CD4-positive, alpha-beta T cell (primary cell): ENCODE results near the gene GTSE1. TPM values are rescaled to one million over a fixed set of nuclear protein-coding genes. Genes with fewer than 3 reads are reported as not detected.

Experiments
- ATAC-seq: fragments of 200-7000 bp; cut with Tn5 transposase; one replicate; pipeline ENCODE4 v1.10.0; 2022; ENCODE audit warnings: mild to moderate bottlenecking; ENCODE audit not compliant: poor library complexity
- CTCF ChIA-PET: fragments of 350-600 bp; sonication (Branson Sonifier 250); formaldehyde crosslinking; loops from one replicate; lab custom pipeline; 2021; ENCODE audit warnings: antibody characterized with exemption, inconsistent platforms; lab: Charles Lee
- POLR2A ChIA-PET: fragments of 350-600 bp; sonication (Branson Sonifier 250); formaldehyde crosslinking; loops from one replicate; lab custom pipeline; 2021; ENCODE audit warnings: antibody characterized with exemption, inconsistent platforms; lab: Charles Lee
- DNase-seq, 14 experiments: peaks; one replicate each; pipeline ENCODE4 v3.0.0-alpha.2; 2013 to 2020; ENCODE audit warnings: mixed read lengths in 2 of 14
- H3K27ac ChIP-seq, 2 donors: one replicate each; pipeline versions ENCODE4 v1.5.1 to v1.7.0; 2013; ENCODE audit warnings: low read length in 2 of 2, low read depth in 1 of 2, mild to moderate bottlenecking in 1 of 2
- H3K27me3 ChIP-seq, 2 experiments: 1 replicate in 1 of 2; 2 replicates in 1 of 2; pipeline versions ENCODE4 v1.6.1 to v1.7.0; 2013; ENCODE audit warnings: low read length in 2 of 2, control low read depth in 1 of 2, mild to moderate bottlenecking in 1 of 2, moderate library complexity in 1 of 2; ENCODE audit not compliant: insufficient read depth in 2 of 2, control insufficient read depth in 1 of 2
- H3K36me3 ChIP-seq: one replicate; pipeline ENCODE4 v1.6.1; 2013; ENCODE audit warnings: low read length, control low read depth; ENCODE audit not compliant: insufficient read depth
- H3K4me1 ChIP-seq: one replicate; pipeline ENCODE4 v1.6.1; 2013; ENCODE audit warnings: low read length, control low read depth; ENCODE audit not compliant: insufficient read depth
- H3K4me3 ChIP-seq: one replicate; pipeline ENCODE4 v1.5.1; 2013; ENCODE audit warnings: mild to moderate bottlenecking, low read length, moderate library complexity
- H3K9me3 ChIP-seq, 2 experiments: 1 replicate in 1 of 2; 2 replicates in 1 of 2; pipeline versions ENCODE4 v1.6.1 to v1.7.0; 2013; ENCODE audit warnings: low read length in 2 of 2, mild to moderate bottlenecking in 2 of 2, control low read depth in 1 of 2, moderate library complexity in 1 of 2; ENCODE audit not compliant: control insufficient read depth in 1 of 2, insufficient read depth in 1 of 2
- H3K27ac Mint-ChIP-seq: one replicate; pipeline ENCODE4 v1.8.0; 2020; ENCODE audit warnings: mixed read lengths
- H3K27me3 Mint-ChIP-seq: one replicate; pipeline ENCODE4 v1.8.0; 2021; ENCODE audit warnings: mixed read lengths
- H3K36me3 Mint-ChIP-seq: one replicate; pipeline ENCODE4 v1.8.0; 2021; ENCODE audit warnings: low read depth, mixed read lengths
- H3K4me1 Mint-ChIP-seq: one replicate; pipeline ENCODE4 v1.8.0; 2021; ENCODE audit warnings: low read depth, mixed read lengths
- H3K4me3 Mint-ChIP-seq: one replicate; pipeline ENCODE4 v1.8.0; 2020; ENCODE audit warnings: mild to moderate bottlenecking, mixed read lengths
- H3K9me3 Mint-ChIP-seq: one replicate; pipeline ENCODE4 v1.8.0; 2020; ENCODE audit warnings: mixed read lengths
- CTCF ChIP-seq: fragments of 200-600 bp; IDR thresholded peaks from one replicate; pipeline ENCODE4 v1.8.0; 2022; ENCODE audit warnings: antibody characterized with exemption, mild to moderate bottlenecking
- intact Hi-C, 2 experiments: fragments of 100-400 bp; cut with DNase I in 1 of 2; cut with micrococcal nuclease in 1 of 2; formaldehyde crosslinking; loops; one replicate each; pipeline versions ENCODE4 v1.15.1 to v1.9.0; 2023 to 2025; cut with DNase I, micrococcal nuclease
- total RNA-seq, 174 experiments: library from RNA in 2 of 174; stranded (reverse) in 2 of 174; gene quantifications; one replicate each; pipeline ENCODE4 v1.2.3 and lab custom pipeline; 2021 to 2026

GTSE1 gene
- total RNA-seq, 2 experiments from 2014 or later: 0.14 to 0.89 TPM

DNA sequence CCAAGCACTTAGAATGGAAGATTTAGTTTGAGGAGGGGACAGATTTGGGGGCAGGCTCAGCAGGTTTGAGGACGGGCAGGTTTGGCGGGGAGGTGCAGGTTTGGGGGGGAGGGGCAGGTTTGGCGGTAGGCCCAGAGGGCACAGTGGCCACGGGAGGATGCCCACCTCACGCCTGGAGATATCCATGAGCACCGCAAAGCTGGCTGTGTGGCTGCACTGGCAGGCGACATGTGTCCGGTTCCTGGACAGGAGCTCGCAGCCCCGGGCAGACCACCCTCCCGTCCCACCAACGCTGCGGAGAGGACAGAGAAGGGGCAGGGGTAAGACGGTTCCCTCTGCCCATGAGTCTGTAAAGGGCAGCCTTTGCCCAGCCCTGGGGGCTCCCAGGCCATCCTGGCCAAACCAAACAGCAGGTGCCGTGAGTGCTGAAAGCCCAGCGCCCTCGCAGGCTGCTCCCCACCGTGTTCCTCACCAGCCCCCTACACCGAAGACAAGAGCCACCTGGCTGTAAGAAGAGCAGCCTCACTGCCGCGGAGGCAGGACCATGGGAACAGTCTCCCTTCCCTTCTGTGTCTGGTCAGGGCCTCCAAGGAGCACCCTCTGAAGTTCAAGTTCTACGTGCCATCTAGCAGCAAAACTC lies 81.9 kb downstream of the GTSE1 start:
- Histone ChIP-seq H3K4me1 (peaks cover 12% of the 10 kb centered on the region), H3K4me3 (no peak overlapping the region), H3K27me3 (no peaks in the 10 kb centered on the region), H3K36me3 (no peaks in the 10 kb centered on the region), H3K27ac (no peak overlapping the region), H3K9me3 (peaks cover 12 to 38% of the 10 kb centered on the region in 2 experiments)
- H3K4me1 Mint-ChIP-seq: peaks cover 14% of the 10 kb centered on the region
- peaks cover 2% of the 10 kb centered on the region for H3K9me3 Mint-ChIP-seq
- no peaks in the 10 kb centered on the region for H3K27me3 Mint-ChIP-seq
- no peak overlapping the region for H3K4me3 Mint-ChIP-seq
- H3K27ac Mint-ChIP-seq: no peak overlapping the region
- DNase-seq (no peak), ATAC-seq (no peak)
- POLR2A ChIA-PET: no interaction called here
- intact Hi-C loops: no loop called here
- H3K36me3 Mint-ChIP-seq: no peaks in the 10 kb centered on the region
- no peak for TF ChIP-seq CTCF
- CTCF ChIA-PET: interaction anchor here (1.1 kb wide), 1 partner anchor 11 kb away, joined by 3 read pairs; no protein-coding TSS in a partner anchor

GRCh38 chr22:46379066-46379930 lies 82.6 kb downstream of the GTSE1 start:
- H3K4me1 Mint-ChIP-seq: peaks cover 6% of the 10 kb centered on the region
- no peaks in the 10 kb centered on the region for H3K27me3 Mint-ChIP-seq
- H3K36me3 ChIP-seq: no peaks in the 10 kb centered on the region
- POLR2A ChIA-PET: no interaction called here
- CTCF ChIA-PET: no interaction called here
- peaks cover 2% of the 10 kb centered on the region for H3K9me3 Mint-ChIP-seq
- intact Hi-C loops: no loop called here
- DNase-seq: no peak
- peaks cover 5% of the 10 kb centered on the region for H3K4me1 ChIP-seq
- no peaks in the 10 kb centered on the region for H3K36me3 Mint-ChIP-seq
- no peak for TF ChIP-seq CTCF
- H3K27ac Mint-ChIP-seq: no peak overlapping the region
- H3K27ac ChIP-seq: no peak overlapping the region
- no peak for ATAC-seq
- peaks cover 12 to 33% of the 10 kb centered on the region in 2 experiments for H3K9me3 ChIP-seq
- no peaks in the 10 kb centered on the region for H3K27me3 ChIP-seq
- no peak overlapping the region for H3K4me3 ChIP-seq
- H3K4me3 Mint-ChIP-seq: no peak overlapping the region

- H3K27me3 Mint-ChIP-seq: no peaks in the 10 kb centered on the region
- H3K9me3 ChIP-seq: peaks cover 12 to 25% of the 10 kb centered on the region in 2 experiments
- TF ChIP-seq CTCF: no peak
- peaks cover 2% of the 10 kb centered on the region for H3K9me3 Mint-ChIP-seq
- ATAC-seq (no peak), DNase-seq (no peak)
- intact Hi-C loops: no loop called here
- no peak overlapping the region for H3K27ac Mint-ChIP-seq
- no peaks in the 10 kb centered on the region for H3K27me3 ChIP-seq
- H3K4me3 Mint-ChIP-seq: no peak overlapping the region
- H3K4me3 ChIP-seq: no peak overlapping the region
- H3K4me1 Mint-ChIP-seq: peaks cover 2% of the 10 kb centered on the region
- H3K4me1 ChIP-seq: no peaks in the 10 kb centered on the region
- ChIA-PET POLR2A (no interaction called here), CTCF (no interaction called here)
- H3K36me3 Mint-ChIP-seq: no peaks in the 10 kb centered on the region
- no peak overlapping the region for H3K27ac ChIP-seq
- H3K36me3 ChIP-seq: no peaks in the 10 kb centered on the region
Observed at GRCh38 chr22:46380069-46380468, 83.4 kb downstream of the GTSE1 start.

Other genes starting within 250 kb of the GTSE1 start
- 1 to 10 TPM; 9.1 to 9.3 TPM for gene PPARA, start 146.3 kb upstream of the GTSE1 start, total RNA-seq
- 1 to 10 TPM; 1.6 to 2.6 TPM for gene CDPF1, start 46.6 kb upstream of the GTSE1 start, total RNA-seq
- gene PKDREJ, start 33.5 kb upstream of the GTSE1 start, total RNA-seq: not detected
- gene TTC38, start 28.9 kb upstream of the GTSE1 start, total RNA-seq: 1 to 10 TPM; 1.8 to 2.7 TPM
- 10 to 100 TPM; 65.2 to 65.4 TPM for gene TRMU, start 38.8 kb downstream of the GTSE1 start, total RNA-seq
- gene CELSR1, start 240.8 kb downstream of the GTSE1 start, total RNA-seq: 1 to 10 TPM; 1.0 to 1.1 TPM